H1 (cell line): ENCODE results near the gene HCK.

Experiments
- CEBPB ChIP-seq: IDR thresholded peaks from 2 replicates; pipeline ENCODE4 v1.6.1; 2012; ENCODE audit warnings: low read depth, low read length
- EP300 ChIP-seq, 2 experiments: IDR thresholded peaks; 1 replicate in 1 of 2; 2 replicates in 1 of 2; pipeline ENCODE4 v1.6.1; 2011 to 2012; ENCODE audit warnings: low read depth in 2 of 2, low read length in 2 of 2, mild to moderate bottlenecking in 2 of 2, borderline replicate concordance in 1 of 2, inconsistent platforms in 1 of 2, moderate library complexity in 1 of 2
- FOSL1 ChIP-seq: IDR thresholded peaks from 2 replicates; pipeline ENCODE4 v1.6.1; 2011; ENCODE audit warnings: mild to moderate bottlenecking, low read depth, low read length, moderate library complexity; ENCODE audit not compliant: insufficient read depth
- POLR2A ChIP-seq, 2 experiments: IDR thresholded peaks; 1 replicate in 1 of 2; 2 replicates in 1 of 2; pipeline ENCODE4 v1.6.1; 2011; ENCODE audit warnings: low read depth in 2 of 2, low read length in 2 of 2, mild to moderate bottlenecking in 2 of 2; ENCODE audit errors: control extremely low read depth in 1 of 2
- RFX5 ChIP-seq: IDR thresholded peaks from 2 replicates; pipeline ENCODE4 v1.6.1; 2011; ENCODE audit warnings: low read depth, low read length, improper control_type of control experiment, borderline replicate concordance
- ZNF274 ChIP-seq: IDR thresholded peaks from 2 replicates; pipeline ENCODE4 v1.7.0; 2012; ENCODE audit warnings: low read length, borderline replicate concordance; ENCODE audit errors: extremely low read depth
- TF ChIP-seq, protein P1 (sequence below), 3 experiments: IDR thresholded peaks; 1 replicate in 2 of 3; 2 replicates in 1 of 3; pipeline versions ENCODE4 v1.5.1 to v1.6.1; 2011; ENCODE audit warnings: low read length in 3 of 3, mild to moderate bottlenecking in 3 of 3, inconsistent platforms in 2 of 3, low read depth in 1 of 3, moderate library complexity in 1 of 3; ENCODE audit not compliant: insufficient read depth in 1 of 3; ENCODE audit errors: control extremely low read depth in 1 of 3
- TF ChIP-seq, protein P2 (sequence below): IDR thresholded peaks from 2 replicates; pipeline ENCODE4 v1.6.1; 2011; ENCODE audit warnings: low read length, improper control_type of control experiment

DNA sequence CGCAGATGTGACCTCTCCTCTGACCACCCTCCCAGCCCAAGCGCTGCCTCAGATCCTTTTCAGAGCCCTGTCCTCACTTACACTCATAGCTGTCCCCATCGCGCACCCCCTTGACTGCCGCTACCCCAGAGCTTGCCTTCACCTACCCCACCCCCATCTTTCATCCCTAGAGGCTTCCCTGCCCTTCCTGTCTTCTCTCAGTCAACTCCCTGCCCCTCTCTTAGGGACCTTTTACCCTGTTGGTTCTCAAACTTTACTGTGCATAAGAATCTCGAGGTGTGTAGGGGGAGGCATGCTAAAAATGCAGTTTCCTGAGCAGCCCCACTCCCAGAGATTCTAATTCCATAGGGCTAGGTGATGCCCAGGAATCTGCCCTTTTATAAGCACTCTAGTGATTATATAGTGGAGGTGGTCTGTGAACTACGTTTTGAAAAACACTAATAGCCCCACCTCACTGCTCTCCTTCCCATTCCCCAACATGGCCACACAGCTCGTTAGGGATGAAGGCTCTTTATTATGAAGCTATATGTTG lies 58.2 kb downstream of the HCK start:
- TF ChIP-seq, protein P1, sequence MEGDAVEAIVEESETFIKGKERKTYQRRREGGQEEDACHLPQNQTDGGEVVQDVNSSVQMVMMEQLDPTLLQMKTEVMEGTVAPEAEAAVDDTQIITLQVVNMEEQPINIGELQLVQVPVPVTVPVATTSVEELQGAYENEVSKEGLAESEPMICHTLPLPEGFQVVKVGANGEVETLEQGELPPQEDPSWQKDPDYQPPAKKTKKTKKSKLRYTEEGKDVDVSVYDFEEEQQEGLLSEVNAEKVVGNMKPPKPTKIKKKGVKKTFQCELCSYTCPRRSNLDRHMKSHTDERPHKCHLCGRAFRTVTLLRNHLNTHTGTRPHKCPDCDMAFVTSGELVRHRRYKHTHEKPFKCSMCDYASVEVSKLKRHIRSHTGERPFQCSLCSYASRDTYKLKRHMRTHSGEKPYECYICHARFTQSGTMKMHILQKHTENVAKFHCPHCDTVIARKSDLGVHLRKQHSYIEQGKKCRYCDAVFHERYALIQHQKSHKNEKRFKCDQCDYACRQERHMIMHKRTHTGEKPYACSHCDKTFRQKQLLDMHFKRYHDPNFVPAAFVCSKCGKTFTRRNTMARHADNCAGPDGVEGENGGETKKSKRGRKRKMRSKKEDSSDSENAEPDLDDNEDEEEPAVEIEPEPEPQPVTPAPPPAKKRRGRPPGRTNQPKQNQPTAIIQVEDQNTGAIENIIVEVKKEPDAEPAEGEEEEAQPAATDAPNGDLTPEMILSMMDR (IDR thresholded peaks at IDR 0.05; ENCODE audit: control extremely low read depth in 1 of 3, insufficient read depth in 1 of 3, low read depth in 1 of 3, low read length in 3 of 3), result no peak
- no peak for TF ChIP-seq ZNF274
- no peak for TF ChIP-seq POLR2A (IDR thresholded peaks at IDR 0.05; ENCODE audit: control extremely low read depth in 1 of 2, low read depth in 2 of 2, low read length in 2 of 2)
- TF ChIP-seq EP300 (IDR thresholded peaks at IDR 0.05; ENCODE audit: borderline replicate concordance in 1 of 2, low read depth in 2 of 2, low read length in 2 of 2), result no peak
- no peak for TF ChIP-seq RFX5
- TF ChIP-seq, protein P2, sequence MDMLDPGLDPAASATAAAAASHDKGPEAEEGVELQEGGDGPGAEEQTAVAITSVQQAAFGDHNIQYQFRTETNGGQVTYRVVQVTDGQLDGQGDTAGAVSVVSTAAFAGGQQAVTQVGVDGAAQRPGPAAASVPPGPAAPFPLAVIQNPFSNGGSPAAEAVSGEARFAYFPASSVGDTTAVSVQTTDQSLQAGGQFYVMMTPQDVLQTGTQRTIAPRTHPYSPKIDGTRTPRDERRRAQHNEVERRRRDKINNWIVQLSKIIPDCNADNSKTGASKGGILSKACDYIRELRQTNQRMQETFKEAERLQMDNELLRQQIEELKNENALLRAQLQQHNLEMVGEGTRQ, result no peak
- no peak for TF ChIP-seq CEBPB
- no peak for TF ChIP-seq FOSL1
